ENCODE data around the gene RALA. TPM values are rescaled to one million over a fixed set of nuclear protein-coding genes. Genes with fewer than 3 reads are reported as not detected.

Gene RALA
- total and polyA plus RNA-seq, 10 donors: 10.0 to 26.6 (median 19.7) TPM

DNA sequence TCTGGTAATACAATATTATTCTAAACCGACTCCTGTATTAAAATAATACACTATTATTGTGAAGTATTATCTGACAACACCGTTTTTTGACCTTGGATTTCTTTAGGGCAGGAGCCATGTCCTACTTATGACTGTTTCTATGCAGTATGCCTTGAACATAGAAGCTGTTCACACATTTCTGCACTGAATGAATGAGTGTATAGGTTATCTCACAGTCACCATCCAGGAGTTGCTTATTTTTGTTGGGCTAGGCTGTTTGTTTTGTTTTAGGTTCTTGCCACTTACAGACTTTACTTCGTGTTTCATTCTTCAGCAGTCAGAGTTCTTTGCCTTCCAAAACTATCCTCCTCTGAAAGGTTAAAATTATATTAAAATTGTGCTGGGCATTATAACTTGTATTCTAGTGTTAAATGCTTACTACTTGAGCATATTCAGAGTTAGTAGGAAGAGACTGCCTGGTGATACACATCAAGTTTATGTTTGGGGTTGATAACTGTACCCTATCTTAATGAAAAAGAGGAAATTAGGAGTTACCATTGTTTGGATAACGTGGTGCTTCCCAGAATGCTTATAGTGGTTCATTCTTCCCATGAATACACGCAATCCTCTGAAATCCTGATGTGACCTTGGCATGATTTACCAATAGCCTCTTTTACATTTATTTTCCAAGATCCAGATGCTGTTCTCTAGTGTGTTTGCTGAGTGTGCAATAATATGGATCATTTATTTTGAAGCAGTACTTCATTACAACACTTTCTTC lies 1.7 kb downstream of the RALA start:
- peak overlapping the region in 6 of 8 donors; percentile 81 to 97 (median 87) for H3K4me3 ChIP-seq
- peaks cover 22 to 75% (median 55%) of the 10 kb centered on the region in 6 donors for H3K4me1 ChIP-seq
- TF ChIP-seq, protein P1, sequence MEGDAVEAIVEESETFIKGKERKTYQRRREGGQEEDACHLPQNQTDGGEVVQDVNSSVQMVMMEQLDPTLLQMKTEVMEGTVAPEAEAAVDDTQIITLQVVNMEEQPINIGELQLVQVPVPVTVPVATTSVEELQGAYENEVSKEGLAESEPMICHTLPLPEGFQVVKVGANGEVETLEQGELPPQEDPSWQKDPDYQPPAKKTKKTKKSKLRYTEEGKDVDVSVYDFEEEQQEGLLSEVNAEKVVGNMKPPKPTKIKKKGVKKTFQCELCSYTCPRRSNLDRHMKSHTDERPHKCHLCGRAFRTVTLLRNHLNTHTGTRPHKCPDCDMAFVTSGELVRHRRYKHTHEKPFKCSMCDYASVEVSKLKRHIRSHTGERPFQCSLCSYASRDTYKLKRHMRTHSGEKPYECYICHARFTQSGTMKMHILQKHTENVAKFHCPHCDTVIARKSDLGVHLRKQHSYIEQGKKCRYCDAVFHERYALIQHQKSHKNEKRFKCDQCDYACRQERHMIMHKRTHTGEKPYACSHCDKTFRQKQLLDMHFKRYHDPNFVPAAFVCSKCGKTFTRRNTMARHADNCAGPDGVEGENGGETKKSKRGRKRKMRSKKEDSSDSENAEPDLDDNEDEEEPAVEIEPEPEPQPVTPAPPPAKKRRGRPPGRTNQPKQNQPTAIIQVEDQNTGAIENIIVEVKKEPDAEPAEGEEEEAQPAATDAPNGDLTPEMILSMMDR (IDR thresholded peaks at IDR 0.05 in 8 of 11, conservative IDR thresholded peaks at IDR 0.05 in 3 of 11): no peak
- TF ChIP-seq POLR2AphosphoS5 (IDR thresholded peaks at IDR 0.05) (no peak), POLR2A (IDR thresholded peaks at IDR 0.05) (no peak)
- 34 to 42% (median 39%) methylated on average over 5 of the region's 5 CpGs for WGBS, 5 donors
- DNase-seq: no peak
- no peaks in the 10 kb centered on the region for H3K9me3 ChIP-seq
- no peaks in the 10 kb centered on the region for H3K27me3 ChIP-seq (replicated peaks in 1 of 7)
- H3K27ac ChIP-seq: peak overlapping the region in 1 of 8 donors; percentile 90
- H3K36me3 ChIP-seq: peaks cover 0 to 11% (median 0%) of the 10 kb centered on the region in 6 donors
- intact Hi-C loops (cut with DNase I; ENCODE audit: low total_unique reads): no loop called here

GRCh38 chr7:39631736-39632308 lies 8.4 kb downstream of the RALA start:
- TF ChIP-seq, protein P1 (IDR thresholded peaks at IDR 0.05 in 8 of 11, conservative IDR thresholded peaks at IDR 0.05 in 3 of 11): no peak
- TF ChIP-seq POLR2A (IDR thresholded peaks at IDR 0.05): no peak
- TF ChIP-seq POLR2AphosphoS5 (IDR thresholded peaks at IDR 0.05): no peak
- H3K27me3 ChIP-seq (replicated peaks in 1 of 7): no peaks in the 10 kb centered on the region
- intact Hi-C loops (cut with DNase I; ENCODE audit: low total_unique reads): no loop called here
- peaks cover 0 to 62% (median 6%) of the 10 kb centered on the region in 6 donors for H3K36me3 ChIP-seq
- no peak overlapping the region for H3K4me3 ChIP-seq
- H3K9me3 ChIP-seq: no peaks in the 10 kb centered on the region
- DNase-seq: no peak
- no peak overlapping the region for H3K27ac ChIP-seq
- peaks cover 10 to 60% (median 33%) of the 10 kb centered on the region in 6 donors for H3K4me1 ChIP-seq
- 84 to 92% (median 91%) methylated on average over 8 of the region's 8 CpGs for WGBS, 5 donors

DNA sequence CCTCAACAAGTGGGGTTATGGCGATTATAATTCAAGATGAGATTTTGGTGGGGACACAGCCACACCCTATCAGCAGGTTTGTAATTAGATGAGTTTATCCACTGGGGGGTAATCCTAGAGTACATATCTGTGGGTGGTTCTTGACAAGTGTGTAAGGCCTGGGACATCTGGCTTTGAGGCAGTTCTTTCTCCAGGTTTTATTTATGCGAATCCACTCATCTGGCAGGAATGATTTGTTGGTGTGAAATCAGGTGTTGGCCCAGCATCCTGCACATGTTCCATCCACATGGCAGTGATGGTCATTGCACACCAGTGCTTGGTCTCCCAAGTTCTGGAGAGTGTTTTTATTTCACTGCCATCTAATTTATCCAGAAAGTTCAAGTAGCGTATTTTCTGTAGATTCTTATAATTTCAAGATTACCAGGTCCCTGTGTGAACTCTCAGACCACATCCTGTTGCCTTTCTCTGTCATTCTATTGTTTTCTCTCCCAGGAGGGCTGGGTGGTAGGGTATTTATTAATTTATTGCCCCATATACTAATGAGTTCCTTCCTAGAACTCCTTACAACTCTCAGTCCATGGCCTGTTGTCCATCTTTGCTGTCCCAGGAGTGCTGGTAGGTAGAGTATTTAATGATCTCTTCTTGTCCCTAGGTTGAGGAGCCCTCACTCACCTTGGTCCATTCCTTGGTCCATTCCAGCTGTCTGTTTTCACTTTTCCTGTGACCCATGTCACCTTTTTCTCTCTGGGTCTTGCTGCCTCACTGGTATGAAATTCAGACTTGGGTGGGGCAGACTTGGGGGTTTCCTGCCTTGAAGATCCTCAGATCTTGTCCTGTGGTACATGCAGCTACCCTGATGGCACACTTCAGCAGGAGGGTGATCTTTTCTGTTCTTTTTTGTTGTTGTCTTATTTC lies 10.4 kb downstream of the RALA start:
- H3K4me1 ChIP-seq: peaks cover 3 to 53% (median 21%) of the 10 kb centered on the region in 6 donors
- no peak for DNase-seq
- peak overlapping the region in 4 of 8 donors; percentile 4 to 52 (median 36) for H3K27ac ChIP-seq
- H3K9me3 ChIP-seq: no peaks in the 10 kb centered on the region
- intact Hi-C loops (cut with DNase I; ENCODE audit: low total_unique reads): no loop called here
- TF ChIP-seq, protein P1 (IDR thresholded peaks at IDR 0.05 in 8 of 11, conservative IDR thresholded peaks at IDR 0.05 in 3 of 11): no peak
- TF ChIP-seq POLR2AphosphoS5 (IDR thresholded peaks at IDR 0.05): no peak
- peaks cover 0 to 65% (median 6%) of the 10 kb centered on the region in 6 donors for H3K36me3 ChIP-seq
- H3K4me3 ChIP-seq: no peak overlapping the region
- 86 to 94% (median 90%) methylated on average over 3 of the region's 3 CpGs for WGBS, 5 donors
- no peaks in the 10 kb centered on the region for H3K27me3 ChIP-seq (replicated peaks in 1 of 7)
